CD14-positive monocyte (primary cell): Measurements from ENCODE around the gene LARGE2. TPM values are rescaled to one million over a fixed set of nuclear protein-coding genes. Genes with fewer than 3 reads are reported as not detected.

Source experiments
- DNase-seq, 3 donors: peaks; one replicate each; pipeline ENCODE4 v3.0.0-alpha.2; 2011 to 2022
- H2AFZ ChIP-seq: 2 replicates; pipeline ENCODE4 v1.6.0; 2012; ENCODE audit warnings: mild to moderate bottlenecking, low read depth, low read length, inconsistent platforms; ENCODE audit not compliant: insufficient read depth, poor library complexity, severe bottlenecking
- H3K27ac ChIP-seq, 2 donors: 1 replicate in 1 of 2; 2 replicates in 1 of 2; pipeline ENCODE4 v1.5.1; 2012 to 2013; ENCODE audit warnings: low read length in 2 of 2, control low read depth in 1 of 2, inconsistent platforms in 1 of 2, low read depth in 1 of 2, mild to moderate bottlenecking in 1 of 2
- H3K27me3 ChIP-seq, 2 donors: one replicate each; pipeline versions ENCODE4 v1.6.0 to v1.6.1; 2011 to 2013; ENCODE audit warnings: low read length in 2 of 2; ENCODE audit not compliant: control insufficient read depth in 2 of 2, insufficient read depth in 2 of 2
- H3K36me3 ChIP-seq, 2 donors: replicated peaks in 1 of 2; 1 replicate in 1 of 2; 2 replicates in 1 of 2; pipeline versions ENCODE4 v1.5.1 to v1.6.1; 2012 to 2013; ENCODE audit warnings: low read length in 2 of 2, control low read depth in 1 of 2, inconsistent platforms in 1 of 2, mild to moderate bottlenecking in 1 of 2; ENCODE audit not compliant: insufficient read depth in 2 of 2, control insufficient read depth in 1 of 2
- H3K4me1 ChIP-seq, 2 donors: 1 replicate in 1 of 2; 2 replicates in 1 of 2; pipeline versions ENCODE4 v1.5.1 to v1.6.1; 2012 to 2013; ENCODE audit warnings: low read length in 2 of 2, control low read depth in 1 of 2, inconsistent platforms in 1 of 2, mild to moderate bottlenecking in 1 of 2, moderate library complexity in 1 of 2; ENCODE audit not compliant: insufficient read depth in 2 of 2, control insufficient read depth in 1 of 2
- H3K4me2 ChIP-seq: replicated peaks from 2 replicates; pipeline ENCODE3; 2012; ENCODE audit warnings: low read length, moderate library complexity, mild to moderate bottlenecking; ENCODE audit not compliant: poor library complexity, severe bottlenecking; ENCODE audit errors: extremely low read depth
- H3K4me3 ChIP-seq, 3 experiments: fragments of 200-600 bp in 1 of 3; sonication (generic) in 1 of 3; replicated peaks in 1 of 3; 1 replicate in 2 of 3; 2 replicates in 1 of 3; pipeline ENCODE4 v1.5.1; 2011 to 2013; ENCODE audit warnings: low read length in 3 of 3, mild to moderate bottlenecking in 3 of 3, control low read depth in 2 of 3, low read depth in 2 of 3, inconsistent platforms in 1 of 3, moderate library complexity in 1 of 3
- H3K79me2 ChIP-seq: 2 replicates; pipeline ENCODE4 v1.6.0; 2012; ENCODE audit warnings: mild to moderate bottlenecking, control low read depth, inconsistent platforms, low read length, moderate library complexity; ENCODE audit not compliant: insufficient read depth
- H3K9ac ChIP-seq: 2 replicates; pipeline ENCODE4 v1.6.0; 2017; ENCODE audit warnings: low read length, mild to moderate bottlenecking; ENCODE audit not compliant: insufficient read depth, poor library complexity, severe bottlenecking
- H3K9me3 ChIP-seq, 2 donors: replicated peaks in 1 of 2; 1 replicate in 1 of 2; 2 replicates in 1 of 2; pipeline versions ENCODE4 v1.5.1 to v1.6.1; 2012 to 2013; ENCODE audit warnings: low read length in 2 of 2, control low read depth in 1 of 2; ENCODE audit not compliant: control insufficient read depth in 1 of 2, insufficient read depth in 1 of 2
- H4K20me1 ChIP-seq: 2 replicates; pipeline ENCODE4 v1.6.0; 2012; ENCODE audit warnings: mild to moderate bottlenecking, low read length, control low read depth, moderate library complexity; ENCODE audit not compliant: insufficient read depth
- H3K27ac Mint-ChIP-seq, 7 donors: one replicate each; pipeline ENCODE4 v1.8.0; 2020; ENCODE audit warnings: mild to moderate bottlenecking in 7 of 7, mixed read lengths in 7 of 7, moderate library complexity in 6 of 7, inconsistent platforms in 2 of 7
- H3K27me3 Mint-ChIP-seq, 3 donors: one replicate each; pipeline ENCODE4 v1.8.0; 2021 to 2022; ENCODE audit warnings: low read depth in 3 of 3, mild to moderate bottlenecking in 3 of 3, mixed read lengths in 3 of 3, moderate library complexity in 3 of 3, inconsistent platforms in 1 of 3
- H3K36me3 Mint-ChIP-seq, 2 donors: one replicate each; pipeline ENCODE4 v1.8.0; 2020; ENCODE audit warnings: mixed read lengths in 2 of 2, inconsistent platforms in 1 of 2, mild to moderate bottlenecking in 1 of 2
- H3K4me1 Mint-ChIP-seq: one replicate; pipeline ENCODE4 v1.8.0; 2020; ENCODE audit warnings: mild to moderate bottlenecking, mixed read lengths
- H3K4me3 Mint-ChIP-seq, 2 donors: one replicate each; pipeline ENCODE4 v1.8.0; 2020; ENCODE audit warnings: mild to moderate bottlenecking in 2 of 2, mixed read lengths in 2 of 2, moderate library complexity in 1 of 2
- H3K9me3 Mint-ChIP-seq, 7 donors: one replicate each; pipeline ENCODE4 v1.8.0; 2020 to 2022; ENCODE audit warnings: mixed read lengths in 7 of 7, mild to moderate bottlenecking in 6 of 7, moderate library complexity in 6 of 7, inconsistent platforms in 2 of 7
- CTCF ChIP-seq: fragments of 200-600 bp; IDR thresholded peaks from one replicate; pipeline ENCODE4 v1.8.0; 2022; ENCODE audit warnings: antibody characterized with exemption, mild to moderate bottlenecking
- WGBS: methylation state at CpG from one replicate; pipeline ENCODE4 v1.1.5; 2013; ENCODE audit warnings: missing lambda C conversion rate; ENCODE audit not compliant: insufficient coverage; 5-methylcytosine and 5-hydroxymethylcytosine counted together
- intact Hi-C, 2 donors: fragments of 100-400 bp; cut with micrococcal nuclease; formaldehyde crosslinking; loops; one replicate each; pipeline versions ENCODE4 v1.15.0 to v1.15.1; 2023
- polyA plus RNA-seq, 3 donors: library from polyadenylated mRNA; depleted of rRNA in 1 of 3; unstranded in 2 of 3; stranded (reverse) in 1 of 3; fragments of 300-500 nt in 2 of 3; fragments of >200 nt in 1 of 3; fragmentation: Illumina TruSeq in 2 of 3; gene quantifications; 1 replicate in 2 of 3; 2 replicates in 1 of 3; pipeline ENCODE4 v1.2.3, GENCODE V29; 2012 to 2021

Gene LARGE2
- polyA plus RNA-seq, 3 donors: 0.12 TPM; not detected in 2

- H3K36me3 Mint-ChIP-seq: peaks cover 6 to 9% of the 10 kb centered on the region in 2 donors
- no peak overlapping the region for H3K4me3 Mint-ChIP-seq
- intact Hi-C loops: no loop called here
- H3K27me3 ChIP-seq: peaks cover 6 to 23% of the 10 kb centered on the region in 2 donors
- H3K27ac Mint-ChIP-seq: no peak overlapping the region
- H2AFZ ChIP-seq: no peak overlapping the region
- H3K4me1 ChIP-seq: peaks cover 15 to 27% of the 10 kb centered on the region in 2 donors
- H3K36me3 ChIP-seq: no peaks in the 10 kb centered on the region
- H3K27me3 Mint-ChIP-seq: peaks cover 19 to 35% (median 32%) of the 10 kb centered on the region in 3 donors
- H3K9me3 ChIP-seq: no peaks in the 10 kb centered on the region
- peaks cover 31% of the 10 kb centered on the region for H3K4me1 Mint-ChIP-seq
- no peak for TF ChIP-seq CTCF
- no peak overlapping the region for H3K27ac ChIP-seq
- H3K9ac ChIP-seq: no peak overlapping the region
- H3K9me3 Mint-ChIP-seq: peaks cover 0 to 10% (median 6%) of the 10 kb centered on the region in 7 donors
- DNase-seq: no peak
- no peak overlapping the region for H3K4me3 ChIP-seq
- WGBS: 100% methylated on average over 2 of the region's 6 CpGs
- H3K4me2 ChIP-seq: no peak overlapping the region
- H4K20me1 ChIP-seq: peaks cover 14% of the 10 kb centered on the region
- H3K79me2 ChIP-seq: peaks cover 4% of the 10 kb centered on the region
These were observed 2.5 kb downstream of the LARGE2 start for GRCh38 chr11:45924927-45925326.

GRCh38 chr11:45925550-45925949 is 3.1 kb downstream of the LARGE2 start:
- H3K4me3 Mint-ChIP-seq: no peak overlapping the region
- H3K4me1 Mint-ChIP-seq: peaks cover 37% of the 10 kb centered on the region
- Histone ChIP-seq H3K27ac (no peak overlapping the region), H3K79me2 (peaks cover 6% of the 10 kb centered on the region), H3K4me3 (no peak overlapping the region), H3K4me1 (peaks cover 21 to 33% of the 10 kb centered on the region in 2 donors), H3K27me3 (peaks cover 6 to 23% of the 10 kb centered on the region in 2 donors), H4K20me1 (peaks cover 20% of the 10 kb centered on the region), H3K4me2 (no peak overlapping the region), H3K9ac (no peak overlapping the region), H3K36me3 (no peaks in the 10 kb centered on the region), H2AFZ (no peak overlapping the region), H3K9me3 (no peaks in the 10 kb centered on the region)
- WGBS: no CpG with 5 or more reads among the region's 3 CpGs
- peaks cover 0 to 10% (median 6%) of the 10 kb centered on the region in 7 donors for H3K9me3 Mint-ChIP-seq
- peaks cover 9 to 12% of the 10 kb centered on the region in 2 donors for H3K36me3 Mint-ChIP-seq
- H3K27ac Mint-ChIP-seq: no peak overlapping the region
- DNase-seq: no peak
- H3K27me3 Mint-ChIP-seq: peaks cover 19 to 35% (median 32%) of the 10 kb centered on the region in 3 donors
- no peak for TF ChIP-seq CTCF
- intact Hi-C loops: no loop called here
